ENCODE results near the gene ABTB1.
A peak's percentile ranks its signal among the peaks of the same experiment; 100 is the strongest.
"Not testable (repeated sequence)": the region's sequence is repeated elsewhere in the genome, so short reads cannot be mapped to it uniquely, and the experiment has no call there.

The ABTB1 gene

DNA sequence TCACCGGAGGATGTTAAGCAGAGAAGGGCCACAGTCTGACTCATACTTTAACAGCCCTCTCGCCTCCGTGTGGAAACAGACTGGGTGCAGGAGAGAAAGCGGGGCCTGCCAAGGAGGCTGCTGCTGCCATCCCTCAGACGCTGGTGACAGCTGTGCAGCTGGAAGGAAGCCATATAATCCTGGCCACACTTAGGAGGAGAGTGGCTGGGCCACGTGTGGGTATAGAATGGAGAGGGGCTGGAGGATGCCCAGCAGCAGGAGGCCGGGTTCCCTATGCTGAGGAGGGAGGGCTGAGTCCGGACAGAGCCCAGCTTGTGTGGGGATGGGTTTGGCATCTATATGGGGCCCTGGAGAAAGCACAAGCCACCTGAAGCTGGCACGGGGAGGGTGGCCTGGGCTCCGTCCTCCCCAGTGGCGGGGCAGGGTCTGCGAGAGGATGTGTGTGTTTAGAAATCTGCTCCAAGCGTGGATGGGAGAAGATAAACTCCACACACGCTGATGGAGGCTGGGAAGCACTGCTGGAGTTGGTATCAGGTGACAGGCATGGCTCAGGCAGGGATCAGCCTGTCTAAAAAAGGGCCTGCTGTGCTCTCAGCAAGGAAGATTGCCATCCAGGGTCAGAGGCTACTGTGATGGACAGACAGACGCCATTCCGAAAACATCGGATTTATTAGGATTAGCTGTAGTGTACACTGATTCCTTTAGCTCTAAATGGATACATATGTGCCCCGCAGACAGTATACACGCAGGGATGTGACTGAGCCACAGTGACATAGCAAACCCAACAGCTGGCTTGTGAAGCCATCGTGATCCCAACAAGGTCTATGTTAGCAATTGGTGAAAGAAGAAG lies 15.9 kb downstream of the ABTB1 start:
- DNase-seq: peak; percentile 23

GRCh38 chr3:127689266-127689860 lies 16.6 kb downstream of the ABTB1 start:
- no peak for DNase-seq

GRCh38 chr3:127690106-127690505 lies 17.4 kb downstream of the ABTB1 start:
- peak; percentile 46 for DNase-seq

DNA sequence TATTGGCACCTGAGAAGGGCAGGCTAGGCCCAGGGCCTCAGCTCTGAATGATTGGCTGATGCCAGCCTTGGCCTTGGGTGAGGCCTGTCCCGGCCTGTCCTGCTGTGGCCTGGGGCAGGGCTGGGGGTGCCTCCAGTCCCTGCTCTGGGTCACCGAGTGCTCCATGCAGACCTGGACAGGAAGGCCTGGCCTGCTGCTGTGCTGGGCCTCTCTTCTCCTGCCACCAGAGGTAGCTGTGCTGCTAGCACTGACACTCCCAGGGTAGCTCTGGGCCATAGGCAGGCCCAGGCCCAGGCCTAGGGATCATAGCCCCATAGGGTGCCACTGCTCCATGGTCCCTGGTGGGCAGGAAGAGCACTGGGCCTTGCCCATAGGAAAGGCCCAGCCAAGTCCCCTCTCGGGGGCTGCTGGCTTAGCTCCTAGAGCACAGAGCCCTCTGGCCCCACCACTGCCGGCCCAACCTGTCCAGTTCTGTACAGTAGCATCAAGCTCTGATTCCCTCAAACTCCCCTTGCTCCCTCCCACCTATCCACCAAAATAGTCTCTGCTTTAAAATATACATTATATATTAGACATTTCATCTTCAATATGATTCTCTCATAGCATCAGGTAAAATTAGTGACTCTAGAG lies 18.2 kb downstream of the ABTB1 start:
- peak; percentile 47 for DNase-seq

DNA sequence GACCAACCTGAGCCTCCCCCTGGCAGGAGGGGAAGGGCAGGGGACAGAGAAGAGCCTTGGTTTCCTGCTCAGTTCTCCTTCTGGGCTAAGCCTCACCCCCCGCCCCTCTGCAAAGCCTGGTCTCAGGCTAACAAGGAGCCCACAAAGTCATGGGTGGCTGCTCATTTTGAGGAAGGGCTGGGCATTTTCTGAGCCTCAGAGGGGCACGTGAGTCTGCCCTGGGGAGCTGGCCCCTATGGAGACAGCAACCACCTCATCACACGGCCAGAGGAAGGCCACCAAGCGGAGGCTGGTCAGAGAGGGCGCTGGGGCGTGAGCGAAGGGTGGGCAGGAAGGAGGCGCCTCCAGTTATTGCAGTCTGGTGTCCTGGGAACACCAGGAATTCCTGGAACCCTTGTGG lies 18.7 kb downstream of the ABTB1 start:
- DNase-seq: no peak

- no peak for DNase-seq
Observed at GRCh38 chr3:127691974-127692373, 19.2 kb downstream of the ABTB1 start.

- no peak for DNase-seq
Observed at GRCh38 chr3:127692501-127693335, 20.0 kb downstream of the ABTB1 start.

GRCh38 chr3:127693336-127693843 lies 20.6 kb downstream of the ABTB1 start:
- DNase-seq: no peak

GRCh38 chr3:127694467-127695215 lies 21.9 kb downstream of the ABTB1 start:
- no peak for DNase-seq

GRCh38 chr3:127697551-127698240 lies 24.9 kb downstream of the ABTB1 start:
- DNase-seq: peak; percentile 73

- DNase-seq: no peak
Observed at GRCh38 chr3:127698286-127698685, 25.5 kb downstream of the ABTB1 start.

- no peak for DNase-seq
Observed at GRCh38 chr3:127698691-127699415, 26.1 kb downstream of the ABTB1 start.

DNA sequence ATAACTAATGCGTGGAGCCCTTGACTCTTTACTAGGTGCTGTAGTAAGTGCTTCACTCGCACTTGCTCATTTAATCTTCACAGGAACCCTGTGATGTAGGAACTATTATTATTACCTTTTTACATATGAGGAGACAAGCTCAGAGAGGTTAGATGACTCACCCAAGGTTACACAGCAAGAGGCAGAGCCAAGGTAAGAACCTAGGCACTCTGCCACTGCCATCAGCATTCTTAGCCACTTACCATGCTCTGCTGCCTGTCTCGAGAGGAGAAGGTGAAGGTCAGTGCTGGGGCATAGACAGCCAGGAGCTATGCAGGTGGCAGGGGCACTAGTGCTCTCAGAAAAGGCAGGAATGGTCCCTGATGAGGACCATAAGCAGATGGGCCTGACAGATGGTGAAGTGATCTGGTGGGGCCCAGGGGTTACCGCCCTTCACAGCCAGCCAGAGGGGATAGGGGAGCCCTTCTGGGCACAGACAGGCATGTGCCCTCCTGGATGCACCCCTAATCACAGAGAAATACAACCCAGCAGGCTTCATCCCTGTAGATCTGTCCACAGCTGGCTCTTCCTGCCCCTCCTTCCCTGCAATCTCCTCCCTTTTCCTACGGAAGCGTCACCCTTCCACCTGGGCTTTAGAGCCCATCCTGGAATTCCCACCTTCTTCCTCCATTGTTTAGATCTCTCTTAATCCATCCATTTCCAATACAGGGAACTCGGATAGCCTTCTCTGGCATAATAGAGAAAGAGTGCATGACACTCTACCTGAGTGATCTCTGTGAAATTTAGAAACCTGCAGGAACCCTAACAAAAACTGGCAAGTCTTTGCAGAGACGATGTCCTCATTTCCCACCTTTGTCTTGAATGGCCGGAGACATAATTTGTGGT lies 26.9 kb downstream of the ABTB1 start:
- DNase-seq: peak; percentile 19

GRCh38 chr3:127700406-127700805 lies 27.7 kb downstream of the ABTB1 start:
- no peak for DNase-seq

DNA sequence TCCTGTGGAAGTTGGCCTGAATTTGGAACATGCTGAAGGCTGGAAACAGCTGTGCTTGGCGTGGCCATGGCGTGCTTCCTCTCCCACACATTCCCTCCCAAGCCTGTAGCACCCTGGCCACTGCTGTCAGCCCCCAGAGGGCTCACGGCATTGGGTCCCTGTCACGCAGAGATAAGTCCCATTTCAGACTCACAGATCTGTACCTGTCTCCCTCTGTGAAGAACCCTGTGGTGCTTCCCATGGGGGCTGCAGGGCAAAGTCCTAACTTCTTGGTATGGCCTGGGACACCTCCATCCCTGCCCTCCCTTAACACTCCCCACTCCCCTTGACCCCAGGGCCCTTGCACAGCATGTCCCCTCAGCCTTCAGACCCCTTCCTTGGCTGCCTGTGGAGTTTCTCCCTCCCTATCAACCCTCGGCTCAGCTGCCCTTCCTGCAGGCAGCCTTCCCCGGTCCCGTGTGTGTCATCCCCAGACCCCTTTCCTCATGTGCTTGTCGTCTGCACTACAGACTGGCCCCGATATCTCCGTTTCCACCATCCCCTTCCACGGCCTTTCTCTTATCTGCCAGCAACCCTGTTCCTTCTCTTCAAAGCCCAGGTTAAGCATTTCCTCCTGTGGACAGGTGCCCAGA lies 28.6 kb downstream of the ABTB1 start:
- no peak for DNase-seq

DNA sequence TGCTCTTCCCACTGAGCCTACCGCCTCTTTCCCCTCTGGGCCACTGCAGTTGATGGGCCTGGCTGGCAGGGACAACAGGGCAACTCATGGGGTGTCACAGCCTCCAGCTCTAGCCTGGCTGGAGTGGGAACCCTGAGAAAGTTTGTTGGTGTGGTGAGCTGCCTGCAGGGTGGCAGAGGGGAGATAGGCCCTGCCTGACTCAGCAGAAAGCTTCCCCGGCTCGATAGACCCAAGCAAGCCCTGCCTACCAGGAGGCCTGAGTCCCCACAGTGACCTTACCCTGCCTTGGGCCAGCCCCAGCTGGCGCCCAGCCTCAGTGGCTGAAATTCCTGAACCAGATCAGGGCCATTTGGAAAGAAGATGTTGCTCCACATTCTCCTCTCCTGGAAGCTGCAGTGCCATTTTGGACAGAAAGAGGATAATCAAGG lies 29.4 kb downstream of the ABTB1 start:
- no peak for DNase-seq

DNA sequence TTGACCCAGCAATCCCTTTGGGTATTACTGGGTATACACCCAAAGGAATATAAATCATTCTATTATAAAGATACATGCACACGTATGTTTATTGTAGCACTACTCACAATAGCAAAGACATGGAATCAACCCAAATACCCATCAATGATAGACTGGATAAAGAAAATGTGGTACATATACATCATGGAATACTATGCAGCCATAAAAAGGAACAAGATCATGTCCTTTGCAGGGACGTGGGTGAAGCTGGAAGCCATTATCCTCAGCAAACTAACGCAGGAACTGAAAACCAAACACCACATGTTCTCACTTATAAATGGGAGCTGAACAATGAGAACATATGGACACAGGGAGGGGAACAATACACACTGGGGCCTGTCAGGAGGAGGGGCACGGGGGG lies 32.1 kb downstream of the ABTB1 start:
- not testable (repeated sequence) for DNase-seq

DNA sequence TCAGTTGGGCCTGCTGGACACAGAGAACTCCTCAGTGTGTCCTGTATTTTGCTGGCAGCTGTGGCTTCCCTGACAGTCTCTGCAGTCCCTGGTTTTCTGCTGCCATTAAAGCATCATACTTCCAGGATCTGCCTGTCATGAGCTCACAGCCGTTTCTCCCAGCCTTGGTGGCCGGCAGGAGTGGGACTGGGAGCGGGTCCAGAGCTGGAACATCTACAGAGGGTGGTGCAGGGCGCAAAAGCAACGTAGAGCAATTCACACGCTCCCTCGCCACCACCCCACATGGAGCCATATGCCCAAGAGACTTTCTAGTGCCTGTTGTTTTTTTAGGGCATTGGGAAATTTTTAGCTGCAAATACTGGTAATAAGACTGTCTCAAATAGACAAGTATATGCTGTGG lies 33.6 kb downstream of the ABTB1 start:
- DNase-seq: no peak

DNA sequence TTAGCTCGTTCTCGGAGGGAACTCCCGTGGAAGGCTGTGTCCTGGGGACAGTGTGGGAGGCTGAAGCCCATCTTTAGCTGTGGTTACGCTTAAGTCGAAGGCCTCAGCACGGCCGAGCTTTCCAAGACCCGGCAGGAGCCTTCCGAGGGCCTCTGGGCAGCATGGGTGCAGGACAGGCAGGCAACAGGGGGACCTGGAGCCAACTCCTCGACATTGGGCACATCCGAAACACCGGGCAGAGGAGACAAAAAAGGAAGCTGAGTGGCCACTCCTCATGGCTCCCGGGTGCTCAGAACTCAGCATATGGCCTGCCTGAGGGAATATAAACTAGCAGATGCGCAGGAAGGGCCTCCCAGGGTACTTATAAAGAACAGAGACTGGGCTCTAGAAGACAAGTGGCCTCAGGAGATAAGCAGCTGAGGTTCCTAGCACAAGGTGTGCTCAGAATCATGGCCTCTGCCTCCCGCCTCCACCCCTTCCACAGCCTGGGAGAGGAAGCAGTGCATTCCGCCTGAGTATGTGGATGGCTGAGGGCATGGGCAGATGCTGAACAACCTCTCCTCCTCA lies 34.1 kb downstream of the ABTB1 start:
- DNase-seq: no peak
